Measurements from ENCODE around the gene NCKAP5L.

Gene NCKAP5L

GRCh38 chr12:49807991-49808580 is 20.1 kb downstream of the NCKAP5L start:
- Histone ChIP-seq H3K36me3 (ENCODE audit: insufficient read depth, low read length) (peaks cover 5% of the 10 kb centered on the region; the same call in 1 of the 2 replicates), H3K27me3 (ENCODE audit: insufficient read depth, low read length) (no peaks in the 10 kb centered on the region), H3K4me1 (ENCODE audit: control insufficient read depth, insufficient read depth, low read length, unreplicated experiment) (no peaks in the 10 kb centered on the region), H3K79me2 (ENCODE audit: control insufficient read depth, insufficient read depth, low read length, unreplicated experiment) (peaks cover 19% of the 10 kb centered on the region), H2AFZ (ENCODE audit: low read length, unreplicated experiment) (no peak overlapping the region), H3K4me3 (ENCODE audit: low read depth, low read length) (no peak overlapping the region), H3K27ac (ENCODE audit: low read depth, low read length) (no peak overlapping the region)

- Histone ChIP-seq H3K36me3 (ENCODE audit: insufficient read depth, low read length) (peaks cover 5% of the 10 kb centered on the region; the same call in 1 of the 2 replicates), H3K27me3 (ENCODE audit: insufficient read depth, low read length) (no peaks in the 10 kb centered on the region), H3K4me3 (ENCODE audit: low read depth, low read length) (no peak overlapping the region), H3K79me2 (ENCODE audit: control insufficient read depth, insufficient read depth, low read length, unreplicated experiment) (peaks cover 17% of the 10 kb centered on the region), H3K27ac (ENCODE audit: low read depth, low read length) (no peak overlapping the region), H2AFZ (ENCODE audit: low read length, unreplicated experiment) (no peak overlapping the region), H3K4me1 (ENCODE audit: control insufficient read depth, insufficient read depth, low read length, unreplicated experiment) (no peaks in the 10 kb centered on the region)
Measured at GRCh38 chr12:49806877-49807276, 21.3 kb downstream of the NCKAP5L start.

- Histone ChIP-seq H3K79me2 (ENCODE audit: control insufficient read depth, insufficient read depth, low read length, unreplicated experiment) (peaks cover 15% of the 10 kb centered on the region), H3K36me3 (ENCODE audit: insufficient read depth, low read length) (peaks cover 5% of the 10 kb centered on the region; the same call in 1 of the 2 replicates), H3K4me1 (ENCODE audit: control insufficient read depth, insufficient read depth, low read length, unreplicated experiment) (no peaks in the 10 kb centered on the region), H2AFZ (ENCODE audit: low read length, unreplicated experiment) (no peak overlapping the region), H3K4me3 (ENCODE audit: low read depth, low read length) (no peak overlapping the region), H3K27me3 (ENCODE audit: insufficient read depth, low read length) (no peaks in the 10 kb centered on the region), H3K27ac (ENCODE audit: low read depth, low read length) (no peak overlapping the region)
Measured at GRCh38 chr12:49806321-49806813, 21.8 kb downstream of the NCKAP5L start.

GRCh38 chr12:49805409-49805808 is 22.8 kb downstream of the NCKAP5L start:
- H3K27me3 ChIP-seq (ENCODE audit: insufficient read depth, low read length), result no peaks in the 10 kb centered on the region
- no peak overlapping the region for H3K27ac ChIP-seq (ENCODE audit: low read depth, low read length)
- H2AFZ ChIP-seq (ENCODE audit: low read length, unreplicated experiment), result no peak overlapping the region
- peaks cover 14% of the 10 kb centered on the region for H3K79me2 ChIP-seq (ENCODE audit: control insufficient read depth, insufficient read depth, low read length, unreplicated experiment)
- no peak overlapping the region for H3K4me3 ChIP-seq (ENCODE audit: low read depth, low read length)
- H3K4me1 ChIP-seq (ENCODE audit: control insufficient read depth, insufficient read depth, low read length, unreplicated experiment), result no peaks in the 10 kb centered on the region
- peaks cover 5% of the 10 kb centered on the region; the same call in 1 of the 2 replicates for H3K36me3 ChIP-seq (ENCODE audit: insufficient read depth, low read length)

GRCh38 chr12:49804821-49805220 is 23.4 kb downstream of the NCKAP5L start:
- H3K4me1 ChIP-seq (ENCODE audit: control insufficient read depth, insufficient read depth, low read length, unreplicated experiment), result no peaks in the 10 kb centered on the region
- peaks cover 8% of the 10 kb centered on the region; the same call in 1 of the 2 replicates for H3K36me3 ChIP-seq (ENCODE audit: insufficient read depth, low read length)

GRCh38 chr12:49803693-49804450 is 24.3 kb downstream of the NCKAP5L start:
- Histone ChIP-seq H3K79me2 (ENCODE audit: control insufficient read depth, insufficient read depth, low read length, unreplicated experiment) (peaks cover 6% of the 10 kb centered on the region), H3K27ac (ENCODE audit: low read depth, low read length) (no peak overlapping the region), H2AFZ (ENCODE audit: low read length, unreplicated experiment) (no peak overlapping the region), H3K36me3 (ENCODE audit: insufficient read depth, low read length) (peaks cover 8% of the 10 kb centered on the region; the same call in 1 of the 2 replicates), H3K4me3 (ENCODE audit: low read depth, low read length) (no peak overlapping the region), H3K4me1 (ENCODE audit: control insufficient read depth, insufficient read depth, low read length, unreplicated experiment) (no peaks in the 10 kb centered on the region), H3K27me3 (ENCODE audit: insufficient read depth, low read length) (no peaks in the 10 kb centered on the region)

More at GRCh38 chr12:49804821-49805220, 23.4 kb downstream of the NCKAP5L start:
- Histone ChIP-seq H3K27me3 (ENCODE audit: insufficient read depth, low read length) (no peaks in the 10 kb centered on the region), H2AFZ (ENCODE audit: low read length, unreplicated experiment) (no peak overlapping the region), H3K27ac (ENCODE audit: low read depth, low read length) (no peak overlapping the region), H3K4me3 (ENCODE audit: low read depth, low read length) (no peak overlapping the region), H3K79me2 (ENCODE audit: control insufficient read depth, insufficient read depth, low read length, unreplicated experiment) (peaks cover 10% of the 10 kb centered on the region)

- no peak overlapping the region for H3K4me3 ChIP-seq (ENCODE audit: low read depth, low read length)
- H3K27ac ChIP-seq (ENCODE audit: low read depth, low read length), result no peak overlapping the region
- no peaks in the 10 kb centered on the region for H3K27me3 ChIP-seq (ENCODE audit: insufficient read depth, low read length)
- no peak overlapping the region for H2AFZ ChIP-seq (ENCODE audit: low read length, unreplicated experiment)
- H3K79me2 ChIP-seq (ENCODE audit: control insufficient read depth, insufficient read depth, low read length, unreplicated experiment), result no peaks in the 10 kb centered on the region
- no peaks in the 10 kb centered on the region for H3K4me1 ChIP-seq (ENCODE audit: control insufficient read depth, insufficient read depth, low read length, unreplicated experiment)
- peaks cover 13% of the 10 kb centered on the region; the same call in 1 of the 2 replicates for H3K36me3 ChIP-seq (ENCODE audit: insufficient read depth, low read length)
Measured at GRCh38 chr12:49801141-49802063, 26.8 kb downstream of the NCKAP5L start.

GRCh38 chr12:49800421-49801140 is 27.6 kb downstream of the NCKAP5L start:
- no peaks in the 10 kb centered on the region for H3K27me3 ChIP-seq (ENCODE audit: insufficient read depth, low read length)
- no peak overlapping the region for H2AFZ ChIP-seq (ENCODE audit: low read length, unreplicated experiment)
- H3K4me1 ChIP-seq (ENCODE audit: control insufficient read depth, insufficient read depth, low read length, unreplicated experiment), result no peaks in the 10 kb centered on the region
- H3K4me3 ChIP-seq (ENCODE audit: low read depth, low read length), result no peak overlapping the region
- no peaks in the 10 kb centered on the region for H3K79me2 ChIP-seq (ENCODE audit: control insufficient read depth, insufficient read depth, low read length, unreplicated experiment)
- H3K36me3 ChIP-seq (ENCODE audit: insufficient read depth, low read length), result peaks cover 13% of the 10 kb centered on the region; the same call in 1 of the 2 replicates
- no peak overlapping the region for H3K27ac ChIP-seq (ENCODE audit: low read depth, low read length)

- Histone ChIP-seq H3K4me1 (ENCODE audit: control insufficient read depth, insufficient read depth, low read length, unreplicated experiment) (no peaks in the 10 kb centered on the region), H3K27me3 (ENCODE audit: insufficient read depth, low read length) (no peaks in the 10 kb centered on the region), H3K36me3 (ENCODE audit: insufficient read depth, low read length) (peaks cover 8% of the 10 kb centered on the region; the same call in 1 of the 2 replicates), H2AFZ (ENCODE audit: low read length, unreplicated experiment) (no peak overlapping the region), H3K79me2 (ENCODE audit: control insufficient read depth, insufficient read depth, low read length, unreplicated experiment) (no peaks in the 10 kb centered on the region), H3K27ac (ENCODE audit: low read depth, low read length) (no peak overlapping the region), H3K4me3 (ENCODE audit: low read depth, low read length) (no peak overlapping the region)
Measured at GRCh38 chr12:49798934-49799333, 29.3 kb downstream of the NCKAP5L start.

GRCh38 chr12:49798248-49798647 is 30.0 kb downstream of the NCKAP5L start:
- H3K4me1 ChIP-seq (ENCODE audit: control insufficient read depth, insufficient read depth, low read length, unreplicated experiment), result no peaks in the 10 kb centered on the region
- H3K27ac ChIP-seq (ENCODE audit: low read depth, low read length), result no peak overlapping the region
- peaks cover 8% of the 10 kb centered on the region; the same call in 1 of the 2 replicates for H3K36me3 ChIP-seq (ENCODE audit: insufficient read depth, low read length)
- no peak overlapping the region for H2AFZ ChIP-seq (ENCODE audit: low read length, unreplicated experiment)
- H3K27me3 ChIP-seq (ENCODE audit: insufficient read depth, low read length), result no peaks in the 10 kb centered on the region
- no peak overlapping the region for H3K4me3 ChIP-seq (ENCODE audit: low read depth, low read length)
- no peaks in the 10 kb centered on the region for H3K79me2 ChIP-seq (ENCODE audit: control insufficient read depth, insufficient read depth, low read length, unreplicated experiment)
